K562 (cell line): ENCODE data around the gene ANAPC16. TPM values are rescaled to one million over a fixed set of nuclear protein-coding genes. Genes with fewer than 3 reads are reported as not detected.

Experiments used
- ATAC-seq: fragments of 200-7000 bp; cut with Tn5 transposase; 3 replicates; pipeline ENCODE4 v1.9.1; 2020; ENCODE audit warnings: moderate library complexity
- BruUV-seq: library from RNA; stranded (reverse); fragments of 400-500 nt; replicated peaks from 2 replicates; lab custom pipeline; 2021; lab: Mats Ljungman, UMichigan
- CTCF ChIA-PET: fragments of 300-600 bp; formaldehyde crosslinking; extraction: SDS; loops from one replicate; lab custom pipeline; 2021; ENCODE audit warnings: low intra/inter-chr PET ratio; lab: Yijun Ruan, JAX
- POLR2A ChIA-PET: fragments of 300-600, 350-650 bp; sonication (Branson Sonifier 250); formaldehyde crosslinking; extraction: SDS; loops from one replicate; lab custom pipeline; 2021; ENCODE audit warnings: antibody characterized with exemption, inconsistent platforms; lab: Yijun Ruan, JAX
- DNase-seq, 4 experiments: peaks; one replicate each; pipeline versions ENCODE4 v3.0.0 to v3.0.0-alpha.2; 2011 to 2018; ENCODE audit warnings: low spot score in 3 of 4, mixed read lengths in 3 of 4; ENCODE audit errors: extremely low read depth in 1 of 4
- FAIRE-seq: peaks from 2 replicates; lab custom pipeline; 2011; peaks lifted over from hg19 to GRCh38; lab: Jason Lieb, UNC
- H2AFZ ChIP-seq: 2 replicates; pipeline ENCODE4 v1.6.0; 2011; ENCODE audit warnings: low read depth, low read length, control low read depth, inconsistent platforms
- H3K27ac ChIP-seq: fragments of 200-600 bp; 3 replicates; pipeline ENCODE4 v1.8.0; 2011; ENCODE audit warnings: low read depth, mild to moderate bottlenecking, control low read depth, inconsistent platforms, low read length, moderate library complexity, mixed read lengths; ENCODE audit errors: extremely low read depth
- H3K27me3 ChIP-seq, 2 experiments: fragments of 300-600 bp in 1 of 2; 2 replicates in 1 of 2; 3 replicates in 1 of 2; pipeline versions ENCODE4 v1.6.0 to v1.8.0; 2011; ENCODE audit warnings: inconsistent platforms in 2 of 2, low read length in 2 of 2, mild to moderate bottlenecking in 1 of 2, mixed read lengths in 1 of 2, moderate library complexity in 1 of 2; ENCODE audit not compliant: control insufficient read depth in 2 of 2, insufficient read depth in 2 of 2
- H3K36me3 ChIP-seq: fragments of 300-600 bp; 3 replicates; pipeline ENCODE4 v1.8.0; 2011; ENCODE audit warnings: mild to moderate bottlenecking, low read length, inconsistent platforms; ENCODE audit not compliant: control insufficient read depth, insufficient read depth
- H3K4me1 ChIP-seq, 2 experiments: fragments of 200-600 bp in 1 of 2; replicated peaks in 1 of 2; 2 replicates in 1 of 2; 3 replicates in 1 of 2; pipeline versions ENCODE4 v1.5.1 to v1.8.0; 2011; ENCODE audit warnings: inconsistent platforms in 2 of 2, low read length in 2 of 2, mild to moderate bottlenecking in 1 of 2, mixed read lengths in 1 of 2, moderate library complexity in 1 of 2; ENCODE audit not compliant: control insufficient read depth in 2 of 2, insufficient read depth in 2 of 2
- H3K4me2 ChIP-seq: 2 replicates; pipeline ENCODE4 v1.6.1; 2011; ENCODE audit warnings: low read length, control low read depth, inconsistent platforms, mixed read lengths; ENCODE audit not compliant: insufficient read depth
- H3K4me3 ChIP-seq: fragments of 200-600 bp; sonication (generic), shearing (Covaris generic); 2 replicates; pipeline ENCODE4 v1.5.1; 2016; ENCODE audit warnings: control low read depth, inconsistent platforms
- H3K79me2 ChIP-seq: fragments of 200-600 bp; 3 replicates; pipeline ENCODE4 v1.8.0; 2011; ENCODE audit warnings: low read length, inconsistent platforms; ENCODE audit not compliant: control insufficient read depth, insufficient read depth
- H3K9ac ChIP-seq, 2 experiments: 2 replicates each; pipeline versions ENCODE4 v1.6.0 to v1.6.1; 2011; ENCODE audit warnings: low read depth in 2 of 2, low read length in 2 of 2, control low read depth in 1 of 2, inconsistent platforms in 1 of 2, mild to moderate bottlenecking in 1 of 2, mixed read lengths in 1 of 2; ENCODE audit not compliant: insufficient read depth in 1 of 2
- H3K9me1 ChIP-seq: one replicate; pipeline ENCODE4 v1.6.0; 2011; ENCODE audit warnings: inconsistent platforms, mild to moderate bottlenecking, low read length, moderate library complexity; ENCODE audit not compliant: control insufficient read depth, insufficient read depth
- H3K9me3 ChIP-seq: replicated peaks from 2 replicates; pipeline ENCODE4 v1.5.1; 2011; ENCODE audit warnings: low read depth, low read length, inconsistent platforms; ENCODE audit not compliant: control insufficient read depth, insufficient read depth
- H4K20me1 ChIP-seq: replicated peaks from 2 replicates; pipeline ENCODE4 v1.6.1; 2011; ENCODE audit warnings: low read length, inconsistent platforms, mixed read lengths; ENCODE audit not compliant: control insufficient read depth, insufficient read depth
- ATF3 ChIP-seq, 2 experiments: fragments of 450-650 bp in 1 of 2; sonication (generic) in 1 of 2; formaldehyde crosslinking in 1 of 2; IDR thresholded peaks in 1 of 2; conservative IDR thresholded peaks in 1 of 2; 2 replicates each; pipeline versions ENCODE4 v1.6.1 to v1.8.1; 2016 to 2023; ENCODE audit warnings: mild to moderate bottlenecking in 2 of 2, moderate library complexity in 2 of 2, inconsistent platforms in 1 of 2, missing genetic modification reagents in 1 of 2
- CEBPG ChIP-seq, 3 experiments: fragments of 200-800 bp in 1 of 3; sonication (Bioruptor generic) in 1 of 3; sonication (generic) in 1 of 3; formaldehyde crosslinking in 1 of 3; IDR thresholded peaks in 2 of 3; conservative IDR thresholded peaks in 1 of 3; 2 replicates each; pipeline versions ENCODE4 v1.6.1 to v1.8.0; 2016 to 2022; ENCODE audit warnings: missing compliant biosample characterization in 2 of 3, missing genetic modification characterization in 2 of 3, mild to moderate bottlenecking in 1 of 3, missing genetic modification reagents in 1 of 3
- EZH2 ChIP-seq: IDR thresholded peaks from 2 replicates; pipeline ENCODE4 v1.6.1; 2012; ENCODE audit warnings: low read depth, mild to moderate bottlenecking, inconsistent platforms, low read length, borderline replicate concordance
- HMG20A ChIP-seq: fragments of 450-650 bp; formaldehyde crosslinking; conservative IDR thresholded peaks from 2 replicates; pipeline ENCODE4 v1.4.0; 2020; ENCODE audit warnings: mild to moderate bottlenecking, mixed read lengths
- WGBS: fragments of 100-300 bp; shearing (Covaris generic); methylation state at CpG from one replicate; pipeline ENCODE4 v1.1.6; 2016; ENCODE audit warnings: low coverage, mixed read lengths; ENCODE audit not compliant: insufficient coverage; ENCODE audit errors: missing lambda C conversion rate; 5-methylcytosine and 5-hydroxymethylcytosine counted together
- in situ Hi-C: fragments of 300-500 bp; cut with MboI; formaldehyde crosslinking; loops from 4 replicates; pipeline ENCODE4 v1.15.0; 2018; ENCODE audit warnings: inconsistent platforms, mixed read lengths
- intact Hi-C: fragments of 100-400 bp; cut with micrococcal nuclease; formaldehyde crosslinking; loops from 2 replicates; pipeline ENCODE4 v1.14.2; 2022
- polyA plus RNA-seq, 8 experiments: library from polyadenylated mRNA; depleted of rRNA in 4 of 8; stranded (reverse) in 5 of 8; unstranded in 3 of 8; fragments of >200 nt; fragmentation: Nextera tagmentation in 2 of 8; fragmentation: Illumina TruSeq in 1 of 8; extraction: Ambion mirVana in 2 of 8; extraction: Trizol in 1 of 8; gene quantifications; 2 replicates each; pipeline versions ENCODE4 v1.2.1 to v1.2.3, GENCODE V29; 2011 to 2014; ENCODE audit warnings: inconsistent platforms in 1 of 8, missing spikeins in 1 of 8
- total RNA-seq, 7 experiments: library from RNA; depleted of rRNA in 6 of 7; stranded (reverse); fragments of >200 nt in 6 of 7; fragmentation: Illumina TruSeq in 2 of 7; extraction: Trizol in 2 of 7; gene quantifications; 2 replicates each; pipeline versions ENCODE4 v1.2.1 to v1.2.3, GENCODE V29; 2011 to 2021; ENCODE audit warnings: low replicate concordance in 1 of 7

The ANAPC16 gene
- total and polyA plus RNA-seq, 9 of the 15 experiments (the other 6 are each of a cell fraction or from before 2014, with no cell fraction given) = 42.6 to 208 (median 108) TPM

GRCh38 chr10:72235544-72236279, 19.9 kb downstream of the ANAPC16 start:
- TF ChIP-seq CEBPG (CRISPR knock-in tag; IDR thresholded peaks at IDR 0.05) (no peak), CEBPG (tag; conservative IDR thresholded peaks at IDR 0.05 in 1 of 2, IDR thresholded peaks at IDR 0.05 in 1 of 2) (peak in 1 of 2 experiments; percentile 67; a peak in 2 of 4 replicates), HMG20A (CRISPR knock-in tag) (no peak), ATF3 (IDR thresholded peaks at IDR 0.05) (peak; percentile 53), ATF3 (CRISPR knock-in tag; conservative IDR thresholded peaks at IDR 0.05) (no peak), EZH2 (no peak)
- Histone ChIP-seq H3K4me3 (no peak overlapping the region), H3K9ac (no peak overlapping the region), H3K79me2 (no peaks in the 10 kb centered on the region), H3K27ac (no peak overlapping the region), H3K9me1 (no peaks in the 10 kb centered on the region), H3K36me3 (peaks cover 36% of the 10 kb centered on the region), H3K4me1 (no peaks in the 10 kb centered on the region; a peak in 2 of 5 replicates), H3K27me3 (no peaks in the 10 kb centered on the region), H4K20me1 (no peaks in the 10 kb centered on the region), H2AFZ (no peak overlapping the region), H3K4me2 (no peak overlapping the region), H3K9me3 (no peaks in the 10 kb centered on the region)
- CTCF ChIA-PET = interaction anchor here (0.6 kb wide), 1 partner anchor 97 kb away, joined by 3 read pairs; no protein-coding TSS in a partner anchor
- POLR2A ChIA-PET = interaction anchor here (0.9 to 3.0 kb wide), 3 partner anchors 9 to 42 kb away, joined by 3 to 15 read pairs (median 7); no protein-coding TSS in a partner anchor
- FAIRE-seq (no peak), ATAC-seq (no peak), DNase-seq (no peak)
- BruUV-seq = no TSS peak
- in situ Hi-C loops = no loop called here
- 90% methylated on average over 6 of the region's 6 CpGs for WGBS
- intact Hi-C loops = no loop called here
